ENCODE results near the gene FZR1. TPM values are rescaled to one million over a fixed set of nuclear protein-coding genes. Genes with fewer than 3 reads are reported as not detected.

The FZR1 gene
- total RNA-seq, 6 experiments from 2014 or later = 18.7 to 34.1 (median 23.8) TPM

- Histone ChIP-seq H3K9me3 (no peaks in the 10 kb centered on the region), H3K4me3 (no peak overlapping the region), H3K36me3 (peaks cover 0 to 32% (median 4%) of the 10 kb centered on the region in 4 donors), H3K4me1 (peaks cover 0 to 2% (median under 1%) of the 10 kb centered on the region in 4 donors), H3K27me3 (no peaks in the 10 kb centered on the region), H3K27ac (no peak overlapping the region)
- ATAC-seq = peak in 3 of 4 donors; percentile 28 to 40 (median 31)
- intact Hi-C loops (cut with DNase I) = no loop called here
- DNase-seq = no peak
- TF ChIP-seq POLR2A (IDR thresholded peaks at IDR 0.05) = no peak
- TF ChIP-seq, protein P1, sequence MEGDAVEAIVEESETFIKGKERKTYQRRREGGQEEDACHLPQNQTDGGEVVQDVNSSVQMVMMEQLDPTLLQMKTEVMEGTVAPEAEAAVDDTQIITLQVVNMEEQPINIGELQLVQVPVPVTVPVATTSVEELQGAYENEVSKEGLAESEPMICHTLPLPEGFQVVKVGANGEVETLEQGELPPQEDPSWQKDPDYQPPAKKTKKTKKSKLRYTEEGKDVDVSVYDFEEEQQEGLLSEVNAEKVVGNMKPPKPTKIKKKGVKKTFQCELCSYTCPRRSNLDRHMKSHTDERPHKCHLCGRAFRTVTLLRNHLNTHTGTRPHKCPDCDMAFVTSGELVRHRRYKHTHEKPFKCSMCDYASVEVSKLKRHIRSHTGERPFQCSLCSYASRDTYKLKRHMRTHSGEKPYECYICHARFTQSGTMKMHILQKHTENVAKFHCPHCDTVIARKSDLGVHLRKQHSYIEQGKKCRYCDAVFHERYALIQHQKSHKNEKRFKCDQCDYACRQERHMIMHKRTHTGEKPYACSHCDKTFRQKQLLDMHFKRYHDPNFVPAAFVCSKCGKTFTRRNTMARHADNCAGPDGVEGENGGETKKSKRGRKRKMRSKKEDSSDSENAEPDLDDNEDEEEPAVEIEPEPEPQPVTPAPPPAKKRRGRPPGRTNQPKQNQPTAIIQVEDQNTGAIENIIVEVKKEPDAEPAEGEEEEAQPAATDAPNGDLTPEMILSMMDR (IDR thresholded peaks at IDR 0.05) = no peak
- 85% methylated on average over 4 of the region's 15 CpGs for WGBS (ENCODE audit: insufficient coverage, low coverage, low lambda C conversion rate, missing lambda C conversion rate)
These were observed 12.1 kb upstream of the FZR1 start for GRCh38 chr19:3494051-3494450.

DNA sequence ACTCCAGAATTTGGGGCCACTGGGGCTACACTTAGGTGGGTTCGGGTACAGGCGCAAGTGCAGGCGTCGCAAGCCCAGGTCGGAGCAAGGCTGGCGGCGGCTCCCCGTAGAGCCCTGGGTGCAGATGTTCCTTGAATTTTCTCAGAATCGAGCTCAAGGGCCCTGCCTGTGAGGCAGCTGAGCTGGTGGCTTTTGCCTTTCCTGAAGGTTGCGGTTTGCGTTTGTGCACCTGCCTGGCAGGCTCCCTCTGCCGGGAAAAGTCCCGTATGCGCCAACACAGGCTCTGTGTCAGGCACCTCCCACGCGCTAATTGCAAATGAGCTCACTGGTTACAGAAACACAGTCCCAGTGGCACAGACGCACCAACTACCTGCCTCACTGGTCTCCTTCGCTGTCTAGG, 11.6 kb upstream of the FZR1 start:
- Histone ChIP-seq H3K4me1 (peaks cover 0 to 7% (median 3%) of the 10 kb centered on the region in 4 donors), H3K36me3 (peaks cover 0 to 32% (median 4%) of the 10 kb centered on the region in 4 donors), H3K4me3 (no peak overlapping the region), H3K9me3 (no peaks in the 10 kb centered on the region), H3K27ac (no peak overlapping the region), H3K27me3 (no peaks in the 10 kb centered on the region)
- WGBS (ENCODE audit: insufficient coverage, low coverage, low lambda C conversion rate, missing lambda C conversion rate) = 63% methylated on average over 3 of the region's 18 CpGs
- no peak for DNase-seq
- TF ChIP-seq POLR2A (IDR thresholded peaks at IDR 0.05) = no peak
- TF ChIP-seq, protein P1 (IDR thresholded peaks at IDR 0.05) = no peak
- no peak for ATAC-seq
- intact Hi-C loops (cut with DNase I) = no loop called here

GRCh38 chr19:3496392-3497273, 9.5 kb upstream of the FZR1 start:
- TF ChIP-seq POLR2A (IDR thresholded peaks at IDR 0.05) = no peak
- TF ChIP-seq, protein P1 (IDR thresholded peaks at IDR 0.05) = no peak

GRCh38 chr19:3497757-3498520, 8.2 kb upstream of the FZR1 start:
- TF ChIP-seq, protein P1 (IDR thresholded peaks at IDR 0.05) = no peak
- TF ChIP-seq POLR2A (IDR thresholded peaks at IDR 0.05) = no peak
- Histone ChIP-seq H3K27ac (no peak overlapping the region), H3K27me3 (no peaks in the 10 kb centered on the region), H3K36me3 (peaks cover 0 to 24% (median 4%) of the 10 kb centered on the region in 4 donors), H3K9me3 (no peaks in the 10 kb centered on the region), H3K4me3 (no peak overlapping the region), H3K4me1 (peaks cover 0 to 11% (median 5%) of the 10 kb centered on the region in 4 donors)
- DNase-seq (no peak), ATAC-seq (no peak)
- intact Hi-C loops (cut with DNase I) = no loop called here
- 92% methylated on average over 3 of the region's 5 CpGs for WGBS (ENCODE audit: insufficient coverage, low coverage, low lambda C conversion rate, missing lambda C conversion rate)

More at GRCh38 chr19:3496392-3497273, 9.5 kb upstream of the FZR1 start:
- intact Hi-C loops (cut with DNase I) = no loop called here
- Histone ChIP-seq H3K4me3 (no peak overlapping the region), H3K27ac (no peak overlapping the region), H3K36me3 (peaks cover 0 to 32% (median 4%) of the 10 kb centered on the region in 4 donors), H3K4me1 (peaks cover 0 to 11% (median 5%) of the 10 kb centered on the region in 4 donors), H3K27me3 (no peaks in the 10 kb centered on the region), H3K9me3 (no peaks in the 10 kb centered on the region)
- 91% methylated on average over 7 of the region's 32 CpGs for WGBS (ENCODE audit: insufficient coverage, low coverage, low lambda C conversion rate, missing lambda C conversion rate)
- DNase-seq (no peak), ATAC-seq (no peak)
